GM18526 (cell line): ENCODE measurements around the gene ACSL4.

Experiments
- POLR2A ChIP-seq: IDR thresholded peaks from 3 replicates; pipeline ENCODE4 v1.6.1; 2011; ENCODE audit not compliant: insufficient read length; ENCODE audit errors: extremely low read depth

ACSL4 gene

GRCh38 chrX:109643687-109644086, 89.4 kb downstream of the ACSL4 start:
- TF ChIP-seq POLR2A = no peak

- no peak for TF ChIP-seq POLR2A
Observed at GRCh38 chrX:109638158-109638557, 94.9 kb downstream of the ACSL4 start.

- TF ChIP-seq POLR2A = no peak
Observed at GRCh38 chrX:109635146-109635545, 97.9 kb downstream of the ACSL4 start.

GRCh38 chrX:109632906-109633504, 100.1 kb downstream of the ACSL4 start:
- no peak for TF ChIP-seq POLR2A

GRCh38 chrX:109629310-109629709, 103.7 kb downstream of the ACSL4 start:
- TF ChIP-seq POLR2A = no peak

- no peak for TF ChIP-seq POLR2A
Observed at GRCh38 chrX:109626637-109627036, 106.4 kb downstream of the ACSL4 start.

- no peak for TF ChIP-seq POLR2A
Observed at GRCh38 chrX:109624641-109625616, 108.1 kb downstream of the ACSL4 start, which contains the start of gene KCNE5. Gene KCNE5 (minus strand): TSS chrX:109625172. CDS start chrX:109625020, 152 bp downstream.

GRCh38 chrX:109623997-109624396, 109.1 kb downstream of the ACSL4 start:
- no peak for TF ChIP-seq POLR2A

- TF ChIP-seq POLR2A = no peak
Observed at GRCh38 chrX:109622270-109622669, 110.8 kb downstream of the ACSL4 start.

GRCh38 chrX:109619771-109620170, 113.3 kb downstream of the ACSL4 start:
- no peak for TF ChIP-seq POLR2A

- no peak for TF ChIP-seq POLR2A
Observed at GRCh38 chrX:109614951-109615350, 118.1 kb downstream of the ACSL4 start.

GRCh38 chrX:109601486-109601885, 131.6 kb downstream of the ACSL4 start:
- no peak for TF ChIP-seq POLR2A

GRCh38 chrX:109600237-109600651, 132.8 kb downstream of the ACSL4 start:
- no peak for TF ChIP-seq POLR2A

GRCh38 chrX:109596015-109596414, 137.0 kb downstream of the ACSL4 start:
- no peak for TF ChIP-seq POLR2A
